H1 (cell line): ENCODE results near the gene HDAC9. TPM values are rescaled to one million over a fixed set of nuclear protein-coding genes. Genes with fewer than 3 reads are reported as not detected.

Experiments
- CTCF ChIA-PET: fragments of 300-600 bp; sonication (Branson Sonifier 250); formaldehyde crosslinking; loops from one replicate; lab custom pipeline; 2021; ENCODE audit not compliant: partially characterized antibody; lab: Charles Lee
- POLR2A ChIA-PET: fragments of 300-600 bp; sonication (Branson Sonifier 250); formaldehyde crosslinking; loops from one replicate; lab custom pipeline; 2021; ENCODE audit warnings: inconsistent platforms; ENCODE audit not compliant: partially characterized antibody; lab: Charles Lee
- DNase-seq, 2 experiments: peaks; one replicate each; pipeline versions ENCODE4 v3.0.0 to v3.0.0-alpha.2; 2010 to 2022; ENCODE audit warnings: low spot score in 2 of 2, low read depth in 1 of 2, mixed read lengths in 1 of 2
- FAIRE-seq: peaks from 2 replicates; lab custom pipeline; 2011; peaks lifted over from hg19 to GRCh38; lab: Jason Lieb, UNC
- H2AFZ ChIP-seq: 2 replicates; pipeline ENCODE4 v1.8.1; 2012; ENCODE audit warnings: low read length, inconsistent platforms
- H2AK5ac ChIP-seq: 2 replicates; pipeline ENCODE4 v1.6.1; 2013; ENCODE audit warnings: low read depth, low read length
- H2BK120ac ChIP-seq: replicated peaks from 2 replicates; pipeline ENCODE3; 2013; ENCODE audit warnings: low read depth, low read length, inconsistent platforms
- H2BK12ac ChIP-seq: 2 replicates; pipeline ENCODE4 v1.6.1; 2013; ENCODE audit warnings: low read depth, low read length
- H2BK15ac ChIP-seq: 2 replicates; pipeline ENCODE4 v1.6.1; 2013; ENCODE audit warnings: low read length
- H2BK20ac ChIP-seq: 2 replicates; pipeline ENCODE4 v1.6.1; 2013; ENCODE audit warnings: low read length
- H2BK5ac ChIP-seq: 2 replicates; pipeline ENCODE4 v1.6.1; 2013; ENCODE audit warnings: low read depth, low read length
- H3K14ac ChIP-seq: 2 replicates; pipeline ENCODE4 v1.6.1; 2013; ENCODE audit warnings: inconsistent platforms; ENCODE audit not compliant: insufficient read length
- H3K18ac ChIP-seq: 2 replicates; pipeline ENCODE4 v1.6.1; 2013; ENCODE audit warnings: low read length; ENCODE audit errors: extremely low read depth
- H3K23ac ChIP-seq: 2 replicates; pipeline ENCODE4 v1.6.1; 2013; ENCODE audit warnings: inconsistent platforms; ENCODE audit not compliant: insufficient read length
- H3K23me2 ChIP-seq: 2 replicates; pipeline ENCODE4 v1.6.1; 2013; ENCODE audit warnings: low read depth, low read length
- H3K27ac ChIP-seq: 2 replicates; pipeline ENCODE4 v1.6.1; 2011; ENCODE audit warnings: low read depth, low read length, inconsistent platforms
- H3K27me3 ChIP-seq, 4 experiments: replicated peaks in 1 of 4; 1 replicate in 1 of 4; 2 replicates in 3 of 4; pipeline versions ENCODE4 v1.6.1 to v1.8.1; 2011 to 2013; ENCODE audit warnings: low read length in 3 of 4, mild to moderate bottlenecking in 3 of 4, inconsistent platforms in 2 of 4, mixed read lengths in 2 of 4, moderate library complexity in 1 of 4; ENCODE audit not compliant: control insufficient read depth in 3 of 4, insufficient read depth in 3 of 4; ENCODE audit errors: extremely low read depth in 1 of 4
- H3K36me3 ChIP-seq, 4 experiments: 2 replicates each; pipeline versions ENCODE4 v1.6.1 to v1.8.1; 2011 to 2013; ENCODE audit warnings: mild to moderate bottlenecking in 4 of 4, low read length in 3 of 4, moderate library complexity in 2 of 4, control low read depth in 1 of 4, inconsistent platforms in 1 of 4; ENCODE audit not compliant: insufficient read depth in 4 of 4, control insufficient read depth in 2 of 4
- H3K4ac ChIP-seq: replicated peaks from 2 replicates; pipeline ENCODE3; 2013; ENCODE audit warnings: low read length, low read depth, mixed read lengths, inconsistent platforms; ENCODE audit not compliant: insufficient read length
- H3K4me1 ChIP-seq, 4 experiments: replicated peaks in 1 of 4; 1 replicate in 1 of 4; 2 replicates in 3 of 4; pipeline versions ENCODE4 v1.6.1 to v1.8.1; 2011 to 2013; ENCODE audit warnings: low read length in 3 of 4, inconsistent platforms in 2 of 4, mixed read lengths in 1 of 4; ENCODE audit not compliant: insufficient read depth in 4 of 4, control insufficient read depth in 3 of 4
- H3K4me2 ChIP-seq, 2 experiments: 2 replicates each; pipeline versions ENCODE4 v1.6.1 to v1.8.1; 2011 to 2013; ENCODE audit warnings: low read depth in 2 of 2, low read length in 2 of 2, control low read depth in 1 of 2, inconsistent platforms in 1 of 2, mild to moderate bottlenecking in 1 of 2; ENCODE audit not compliant: insufficient read depth in 1 of 2
- H3K4me3 ChIP-seq, 4 experiments: fragments of 200-600, 300-600 bp in 1 of 4; sonication (generic), shearing (Covaris generic), sonication (Bioruptor Twin) in 1 of 4; 2 replicates each; pipeline versions ENCODE4 v1.5.1 to v1.8.1; 2011 to 2016; ENCODE audit warnings: low read length in 4 of 4, low read depth in 3 of 4, control low read depth in 2 of 4, inconsistent platforms in 2 of 4, mild to moderate bottlenecking in 2 of 4, mixed read lengths in 1 of 4, moderate library complexity in 1 of 4; ENCODE audit not compliant: insufficient read depth in 2 of 4; ENCODE audit errors: extremely low read depth in 1 of 4
- H3K56ac ChIP-seq: replicated peaks from 2 replicates; pipeline ENCODE3; 2013; ENCODE audit warnings: low read depth, mild to moderate bottlenecking, mixed read lengths, low read length, inconsistent platforms; ENCODE audit not compliant: insufficient read length
- H3K79me1 ChIP-seq: 2 replicates; pipeline ENCODE4 v1.6.1; 2013; ENCODE audit warnings: low read depth, low read length, control low read depth
- H3K79me2 ChIP-seq, 2 experiments: 2 replicates each; pipeline versions ENCODE4 v1.6.1 to v1.8.1; 2012 to 2013; ENCODE audit warnings: low read length in 2 of 2, mild to moderate bottlenecking in 2 of 2, inconsistent platforms in 1 of 2; ENCODE audit not compliant: insufficient read depth in 2 of 2, control insufficient read depth in 1 of 2
- H3K9ac ChIP-seq, 4 experiments: replicated peaks in 1 of 4; 1 replicate in 1 of 4; 2 replicates in 3 of 4; pipeline versions ENCODE4 v1.6.1 to v1.8.1; 2011 to 2013; ENCODE audit warnings: low read depth in 3 of 4, low read length in 3 of 4, control low read depth in 2 of 4, mild to moderate bottlenecking in 2 of 4, moderate library complexity in 2 of 4, inconsistent platforms in 1 of 4; ENCODE audit errors: extremely low read depth in 1 of 4
- H3K9me3 ChIP-seq, 2 experiments: 2 replicates each; pipeline versions ENCODE4 v1.6.1 to v1.8.1; 2012 to 2013; ENCODE audit warnings: mild to moderate bottlenecking in 2 of 2, moderate library complexity in 2 of 2, control low read depth in 1 of 2, inconsistent platforms in 1 of 2, low read depth in 1 of 2, low read length in 1 of 2, mixed read lengths in 1 of 2; ENCODE audit not compliant: insufficient read depth in 2 of 2
- H4K20me1 ChIP-seq, 2 experiments: replicated peaks in 1 of 2; 2 replicates each; pipeline versions ENCODE3 to v1.8.1; 2011 to 2013; ENCODE audit warnings: inconsistent platforms in 2 of 2, low read length in 2 of 2, mild to moderate bottlenecking in 1 of 2; ENCODE audit not compliant: insufficient read depth in 2 of 2, control insufficient read depth in 1 of 2
- H4K5ac ChIP-seq: 2 replicates; pipeline ENCODE4 v1.6.1; 2013; ENCODE audit warnings: low read length, low read depth, mixed read lengths, inconsistent platforms; ENCODE audit not compliant: insufficient read length
- H4K8ac ChIP-seq: 2 replicates; pipeline ENCODE4 v1.8.0; 2013; ENCODE audit warnings: mild to moderate bottlenecking, moderate library complexity, low read length, inconsistent platforms; ENCODE audit not compliant: insufficient read depth; ENCODE audit errors: extremely low read depth
- H4K91ac ChIP-seq: replicated peaks from 2 replicates; pipeline ENCODE3; 2013; ENCODE audit warnings: low read length, mixed read lengths, inconsistent platforms; ENCODE audit not compliant: insufficient read length
- SP2 ChIP-seq: IDR thresholded peaks from 2 replicates; pipeline ENCODE4 v1.6.1; 2012; ENCODE audit warnings: mild to moderate bottlenecking, low read length, inconsistent platforms
- WGBS, 2 experiments: shearing (Covaris generic) in 1 of 2; methylation state at CpG; one replicate each; pipeline versions ENCODE4 v1.1.6 to v1.1.7; 2013 to 2015; ENCODE audit warnings: low lambda C conversion rate in 2 of 2, mixed read lengths in 2 of 2, inconsistent platforms in 1 of 2, low coverage in 1 of 2, missing lambda C conversion rate in 1 of 2; ENCODE audit not compliant: insufficient replicate concordance in 2 of 2, insufficient coverage in 1 of 2, insufficient read length in 1 of 2; ENCODE audit errors: extremely low coverage in 1 of 2, missing lambda C conversion rate in 1 of 2; 5-methylcytosine and 5-hydroxymethylcytosine counted together
- polyA plus RNA-seq, 7 experiments: library from polyadenylated mRNA; depleted of rRNA in 3 of 7; stranded (reverse) in 5 of 7; unstranded in 2 of 7; fragments of >200 nt in 5 of 7; fragments of 200-250 nt in 2 of 7; gene quantifications; 1 replicate in 5 of 7; 2 replicates in 1 of 7; 4 replicates in 1 of 7; pipeline versions ENCODE4 v1.2.1 to v1.2.3, GENCODE V29; 2011 to 2013; ENCODE audit warnings: missing spikeins in 2 of 7, mixed read lengths in 2 of 7
- total RNA-seq: library from RNA; stranded (reverse); fragmentation: NEBNext Ultra II Directional; extraction: Animal tissue kit (Norgen Biotek cat#: 25700); gene quantifications from 2 replicates; pipeline ENCODE4 v1.2.1, GENCODE V29; 2021

Gene HDAC9
- total and polyA plus RNA-seq, 2 of the 8 experiments (the other 6 are each of a cell fraction or from before 2014, with no cell fraction given): 9.5 to 13.1 TPM

DNA sequence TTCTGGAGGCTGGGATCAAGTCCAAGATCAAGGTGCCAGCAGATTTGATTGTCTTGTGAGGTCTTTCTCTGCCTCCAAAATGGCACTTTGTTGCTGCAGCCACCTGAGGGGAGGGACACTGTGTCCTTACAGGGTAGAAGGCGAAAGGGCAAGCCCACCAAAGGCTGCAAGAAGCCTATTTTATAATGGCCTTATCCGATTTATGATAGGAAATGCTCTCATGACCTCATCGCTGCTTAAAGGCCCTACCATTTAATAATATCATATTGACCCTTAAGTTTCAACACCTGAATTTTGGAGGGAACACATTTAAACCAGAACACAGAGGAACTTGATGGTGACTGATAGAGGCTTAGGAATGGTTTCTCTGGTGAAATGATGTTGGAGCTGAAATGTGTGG is 325.4 kb downstream of the HDAC9 start:
- Histone ChIP-seq H3K36me3 (no peaks in the 10 kb centered on the region), H3K4ac (no peak overlapping the region), H3K4me1 (no peaks in the 10 kb centered on the region), H3K4me2 (no peak overlapping the region), H3K9ac (no peak overlapping the region), H3K23me2 (no peaks in the 10 kb centered on the region), H3K9me3 (no peaks in the 10 kb centered on the region), H3K14ac (no peak overlapping the region), H3K27ac (no peak overlapping the region), H3K18ac (no peak overlapping the region), H3K4me3 (no peak overlapping the region), H3K79me1 (no peaks in the 10 kb centered on the region), H4K91ac (no peak overlapping the region), H3K23ac (no peak overlapping the region)
- 88% methylated on average over 3 of the region's 3 CpGs; no CpG with 5 or more reads in 1 of the 2 experiments for WGBS, 2 experiments
- no peak for DNase-seq
- ChIA-PET POLR2A (no interaction called here), CTCF (no interaction called here)
- TF ChIP-seq SP2: no peak
- TF ChIP-seq, all 59 proteins: peak for 0
- H2BK120ac ChIP-seq: no peak overlapping the region
- H2AK5ac ChIP-seq: no peak overlapping the region
- H2BK20ac ChIP-seq: no peak overlapping the region
- H4K5ac ChIP-seq: no peak overlapping the region
- no peak overlapping the region for H2BK15ac ChIP-seq
- no peak overlapping the region for H2BK5ac ChIP-seq
- H3K27me3 ChIP-seq: no peaks in the 10 kb centered on the region
- FAIRE-seq: no peak
- no peaks in the 10 kb centered on the region for H3K79me2 ChIP-seq
- H4K8ac ChIP-seq: no peak overlapping the region
- no peak overlapping the region for H2BK12ac ChIP-seq
- H3K56ac ChIP-seq: no peak overlapping the region
- no peaks in the 10 kb centered on the region for H4K20me1 ChIP-seq
- H2AFZ ChIP-seq: no peak overlapping the region
